SU-DHL-6 (cell line): ENCODE measurements around the gene POF1B.
"Not testable (repeated sequence)": the region's sequence is repeated elsewhere in the genome, so short reads cannot be mapped to it uniquely, and the experiment has no call there.

ENCODE experiments used
- H2AFZ ChIP-seq: fragments of 200-600 bp; sonication (generic); 2 replicates; pipeline ENCODE4 v1.6.1; 2014; ENCODE audit warnings: low read depth, mild to moderate bottlenecking, moderate library complexity, mixed read lengths, antibody characterized with exemption, low read length; ENCODE audit not compliant: severe bottlenecking
- H3F3A ChIP-seq: fragments of 200-600 bp; shearing (Covaris generic); 2 replicates; pipeline ENCODE4 v1.6.0; 2016; ENCODE audit warnings: antibody characterized with exemption, mild to moderate bottlenecking; ENCODE audit not compliant: insufficient read depth
- H3K27ac ChIP-seq: fragments of 200-600 bp; sonication (generic); 2 replicates; pipeline ENCODE4 v1.5.1; 2016; ENCODE audit warnings: low read depth, mild to moderate bottlenecking, low read length, moderate library complexity, mixed read lengths
- H3K27me3 ChIP-seq: fragments of 200-600 bp; sonication (generic), shearing (Covaris generic); 2 replicates; pipeline ENCODE4 v1.6.0; 2014; ENCODE audit warnings: mild to moderate bottlenecking, low read length
- H3K36me3 ChIP-seq: fragments of 200-600 bp; sonication (generic); 2 replicates; pipeline ENCODE4 v1.6.1; 2014; ENCODE audit warnings: mild to moderate bottlenecking, low read length, mixed read lengths
- H3K4me2 ChIP-seq: fragments of 300-600, 200-600 bp; shearing (Covaris generic), sonication (generic); 2 replicates; pipeline ENCODE4 v1.6.0; 2014; ENCODE audit warnings: low read length, low read depth, mild to moderate bottlenecking; ENCODE audit not compliant: poor library complexity, severe bottlenecking
- H3K4me3 ChIP-seq: fragments of 200-600 bp; sonication (generic); 2 replicates; pipeline ENCODE4 v1.5.1; 2014; ENCODE audit warnings: antibody characterized with exemption, low read length, mild to moderate bottlenecking, mixed read lengths; ENCODE audit not compliant: insufficient read depth, poor library complexity, severe bottlenecking
- H3K79me2 ChIP-seq: fragments of 200-600 bp; sonication (generic); 2 replicates; pipeline ENCODE4 v1.6.1; 2014; ENCODE audit warnings: mild to moderate bottlenecking, low read length, moderate library complexity; ENCODE audit not compliant: insufficient read depth
- H3K9ac ChIP-seq: fragments of 200-600 bp; sonication (generic); 2 replicates; pipeline ENCODE4 v1.7.0; 2014; ENCODE audit warnings: mild to moderate bottlenecking, low read length
- H3K9me2 ChIP-seq: fragments of 200-600 bp; sonication (generic); replicated peaks from 2 replicates; pipeline ENCODE4 v1.6.1; 2014; ENCODE audit warnings: low read length; ENCODE audit not compliant: insufficient read depth
- H3K9me3 ChIP-seq: fragments of 200-600 bp; sonication (generic); 2 replicates; pipeline ENCODE4 v1.6.1; 2014; ENCODE audit warnings: low read length, mixed read lengths; ENCODE audit not compliant: insufficient read depth
- H4K20me1 ChIP-seq: fragments of 200-600 bp; sonication (generic); 2 replicates; pipeline ENCODE4 v1.6.1; 2014; ENCODE audit warnings: low read depth, mild to moderate bottlenecking, antibody characterized with exemption, low read length, moderate library complexity, mixed read lengths
- EZH2phosphoT487 ChIP-seq: fragments of 200-600 bp; sonication (generic), shearing (Covaris generic); conservative IDR thresholded peaks from 2 replicates; pipeline ENCODE4 v1.6.1; 2018; ENCODE audit warnings: mild to moderate bottlenecking, antibody characterized with exemption, low read length, moderate library complexity, mixed read lengths
- TF ChIP-seq, protein P1 (sequence below): fragments of 200-600 bp; sonication (generic); IDR thresholded peaks from one replicate; pipeline ENCODE4 v1.5.1; 2017; ENCODE audit warnings: antibody characterized with exemption, mild to moderate bottlenecking, low read length, moderate library complexity; ENCODE audit not compliant: insufficient read depth, poor library complexity, severe bottlenecking

POF1B gene

GRCh38 chrX:85288992-85289723 lies 90.3 kb downstream of the POF1B start:
- H3K27me3 ChIP-seq: no peaks in the 10 kb centered on the region
- TF ChIP-seq, protein P1, sequence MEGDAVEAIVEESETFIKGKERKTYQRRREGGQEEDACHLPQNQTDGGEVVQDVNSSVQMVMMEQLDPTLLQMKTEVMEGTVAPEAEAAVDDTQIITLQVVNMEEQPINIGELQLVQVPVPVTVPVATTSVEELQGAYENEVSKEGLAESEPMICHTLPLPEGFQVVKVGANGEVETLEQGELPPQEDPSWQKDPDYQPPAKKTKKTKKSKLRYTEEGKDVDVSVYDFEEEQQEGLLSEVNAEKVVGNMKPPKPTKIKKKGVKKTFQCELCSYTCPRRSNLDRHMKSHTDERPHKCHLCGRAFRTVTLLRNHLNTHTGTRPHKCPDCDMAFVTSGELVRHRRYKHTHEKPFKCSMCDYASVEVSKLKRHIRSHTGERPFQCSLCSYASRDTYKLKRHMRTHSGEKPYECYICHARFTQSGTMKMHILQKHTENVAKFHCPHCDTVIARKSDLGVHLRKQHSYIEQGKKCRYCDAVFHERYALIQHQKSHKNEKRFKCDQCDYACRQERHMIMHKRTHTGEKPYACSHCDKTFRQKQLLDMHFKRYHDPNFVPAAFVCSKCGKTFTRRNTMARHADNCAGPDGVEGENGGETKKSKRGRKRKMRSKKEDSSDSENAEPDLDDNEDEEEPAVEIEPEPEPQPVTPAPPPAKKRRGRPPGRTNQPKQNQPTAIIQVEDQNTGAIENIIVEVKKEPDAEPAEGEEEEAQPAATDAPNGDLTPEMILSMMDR: no peak
- TF ChIP-seq EZH2phosphoT487: no peak
- no peak overlapping the region for H3K27ac ChIP-seq
- H3K9me3 ChIP-seq: no peaks in the 10 kb centered on the region
- H3K36me3 ChIP-seq: no peaks in the 10 kb centered on the region
- no peaks in the 10 kb centered on the region for H3K79me2 ChIP-seq
- no peak overlapping the region for H3K9ac ChIP-seq
- no peak overlapping the region for H2AFZ ChIP-seq
- no peaks in the 10 kb centered on the region for H4K20me1 ChIP-seq
- no peaks in the 10 kb centered on the region for H3K9me2 ChIP-seq
- H3K4me2 ChIP-seq: no peak overlapping the region
- H3F3A ChIP-seq: no peaks in the 10 kb centered on the region
- no peak overlapping the region for H3K4me3 ChIP-seq

- not testable (repeated sequence) for H3K27ac ChIP-seq, H3K4me2 ChIP-seq, H3K9ac ChIP-seq, H4K20me1 ChIP-seq, H3K27me3 ChIP-seq, H3K4me3 ChIP-seq, H3K9me3 ChIP-seq, H3F3A ChIP-seq, H3K9me2 ChIP-seq, H2AFZ ChIP-seq, H3K36me3 ChIP-seq, H3K79me2 ChIP-seq
Measured at GRCh38 chrX:85285286-85285685, 94.2 kb downstream of the POF1B start.

DNA sequence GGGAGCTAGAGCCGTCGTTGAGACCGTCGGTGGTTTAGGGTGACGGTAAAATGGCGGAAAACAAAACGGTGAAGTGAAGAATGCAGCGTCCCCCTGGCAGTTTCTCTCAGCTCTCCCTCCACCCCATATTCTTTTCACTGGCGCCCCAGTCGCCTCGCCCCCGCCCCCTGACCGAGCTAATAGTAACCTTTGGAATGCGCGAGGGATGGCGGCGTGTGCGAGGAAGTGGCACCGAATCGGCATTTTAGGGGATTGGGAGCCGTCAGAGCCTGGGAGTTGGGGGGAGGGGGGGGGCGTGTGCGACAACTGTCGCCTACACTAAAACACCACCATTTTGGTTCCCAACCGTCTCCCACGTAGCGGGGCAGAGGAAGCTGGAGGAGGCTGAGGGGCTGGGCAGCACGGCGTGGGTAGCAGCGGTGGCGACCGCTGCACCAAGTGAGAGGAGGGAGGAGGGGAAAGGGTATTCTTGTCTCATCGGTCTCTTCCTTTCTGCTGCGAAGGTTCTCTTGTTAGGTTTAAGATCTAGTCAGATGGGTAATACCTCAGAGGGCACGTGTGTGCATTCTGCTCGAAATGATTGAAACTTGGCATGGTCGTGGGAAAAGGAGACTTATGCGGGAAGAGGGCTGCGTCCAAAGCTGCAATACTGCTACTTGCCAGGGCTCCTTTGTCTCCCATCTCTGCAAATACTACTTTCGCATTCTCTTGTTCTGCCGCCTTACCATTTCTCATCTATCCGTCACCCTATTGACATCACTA lies 134.8 kb downstream of the POF1B start:
- Histone ChIP-seq H3K4me2 (peak overlapping the region; percentile 81), H3K79me2 (peaks cover 38% of the 10 kb centered on the region), H3K27ac (peak overlapping the region; percentile 53), H3K27me3 (no peaks in the 10 kb centered on the region), H3F3A (peaks cover 10% of the 10 kb centered on the region; the same call in 1 of the 2 replicates), H3K9ac (peak overlapping the region; percentile 87), H4K20me1 (no peaks in the 10 kb centered on the region), H3K9me3 (no peaks in the 10 kb centered on the region), H3K4me3 (peak overlapping the region; percentile 81), H3K36me3 (peaks cover 4% of the 10 kb centered on the region; the same call in 1 of the 2 replicates), H3K9me2 (no peaks in the 10 kb centered on the region), H2AFZ (peak overlapping the region; percentile 80)
- TF ChIP-seq, protein P1: no peak
- no peak for TF ChIP-seq EZH2phosphoT487
